ENCODE results near the gene ZBED5.

DNA sequence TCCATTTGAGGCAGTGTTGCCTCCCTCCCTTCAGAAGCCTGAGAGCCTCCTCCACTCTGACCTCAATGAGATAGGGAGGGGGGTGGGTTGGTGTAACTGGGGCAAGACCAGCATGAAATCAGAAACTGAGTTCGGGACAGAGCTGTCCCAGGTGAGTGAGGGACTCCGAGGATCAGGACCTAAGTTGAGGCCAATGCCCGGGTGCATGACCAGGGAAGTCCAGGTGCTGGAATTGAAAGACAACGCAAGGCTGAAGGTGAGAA, 40.8 kb upstream of the ZBED5 start:
- TF ChIP-seq, protein P1, sequence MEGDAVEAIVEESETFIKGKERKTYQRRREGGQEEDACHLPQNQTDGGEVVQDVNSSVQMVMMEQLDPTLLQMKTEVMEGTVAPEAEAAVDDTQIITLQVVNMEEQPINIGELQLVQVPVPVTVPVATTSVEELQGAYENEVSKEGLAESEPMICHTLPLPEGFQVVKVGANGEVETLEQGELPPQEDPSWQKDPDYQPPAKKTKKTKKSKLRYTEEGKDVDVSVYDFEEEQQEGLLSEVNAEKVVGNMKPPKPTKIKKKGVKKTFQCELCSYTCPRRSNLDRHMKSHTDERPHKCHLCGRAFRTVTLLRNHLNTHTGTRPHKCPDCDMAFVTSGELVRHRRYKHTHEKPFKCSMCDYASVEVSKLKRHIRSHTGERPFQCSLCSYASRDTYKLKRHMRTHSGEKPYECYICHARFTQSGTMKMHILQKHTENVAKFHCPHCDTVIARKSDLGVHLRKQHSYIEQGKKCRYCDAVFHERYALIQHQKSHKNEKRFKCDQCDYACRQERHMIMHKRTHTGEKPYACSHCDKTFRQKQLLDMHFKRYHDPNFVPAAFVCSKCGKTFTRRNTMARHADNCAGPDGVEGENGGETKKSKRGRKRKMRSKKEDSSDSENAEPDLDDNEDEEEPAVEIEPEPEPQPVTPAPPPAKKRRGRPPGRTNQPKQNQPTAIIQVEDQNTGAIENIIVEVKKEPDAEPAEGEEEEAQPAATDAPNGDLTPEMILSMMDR (IDR thresholded peaks at IDR 0.05), result no peak
- no peak for TF ChIP-seq POLR2A (IDR thresholded peaks at IDR 0.05)
